SK-N-MC (cell line): ENCODE results near the gene NMUR1.

Source experiments
- EZH2 ChIP-seq: fragments of 200-600 bp; sonication (generic); IDR thresholded peaks from one replicate; pipeline ENCODE4 v1.6.1; 2017; ENCODE audit warnings: antibody characterized with exemption
- POLR2AphosphoS5 ChIP-seq: IDR thresholded peaks from 2 replicates; pipeline ENCODE4 v1.6.1; 2012; ENCODE audit warnings: mild to moderate bottlenecking, low read depth, low read length, borderline replicate concordance

DNA sequence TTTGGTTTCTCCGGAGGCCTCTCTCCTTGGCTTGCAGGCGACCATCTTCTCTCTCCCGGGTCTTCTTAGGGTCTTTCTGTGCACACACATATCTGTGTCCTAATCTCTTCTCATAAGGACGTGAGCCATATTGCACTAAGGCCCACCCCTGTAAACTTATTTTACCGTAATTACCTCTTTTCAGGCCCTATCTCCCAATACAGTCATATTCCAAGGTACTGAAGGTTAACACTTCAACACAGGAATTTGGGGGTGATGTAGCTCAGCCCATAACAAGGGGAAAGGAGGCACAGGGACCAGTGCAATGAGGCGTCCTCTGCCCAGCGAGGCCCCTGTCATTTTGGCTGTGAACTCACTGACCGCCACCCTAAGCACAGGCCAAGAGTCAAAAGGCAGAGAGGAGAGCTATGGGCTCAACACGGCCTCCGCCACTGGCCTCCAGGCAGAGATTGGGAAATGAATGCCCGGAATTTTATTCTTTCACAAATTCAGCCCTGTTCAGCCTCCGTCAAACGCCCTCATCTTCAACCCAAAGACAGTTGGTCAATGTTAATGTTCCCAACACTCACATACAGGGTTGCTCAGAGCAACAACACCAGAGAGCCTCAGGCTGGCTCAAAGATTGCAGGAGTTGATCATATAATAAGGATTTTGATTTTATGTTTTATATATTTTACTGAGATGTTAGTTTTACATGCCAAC lies 15.9 kb upstream of the NMUR1 start:
- TF ChIP-seq EZH2, result no peak
- no peak for TF ChIP-seq POLR2AphosphoS5
